HEK293T (cell line): ENCODE results near the gene LRRC10B.
A peak's percentile ranks its signal among the peaks of the same experiment; 100 is the strongest.

Experiments
- CTCF ChIA-PET: fragments of 350-600 bp; formaldehyde crosslinking; extraction: SDS; loops from one replicate; lab custom pipeline; 2021; ENCODE audit warnings: antibody characterized with exemption, inconsistent platforms; lab: Yijun Ruan, JAX
- POLR2A ChIA-PET: fragments of 350-600 bp; formaldehyde crosslinking; extraction: SDS; loops from one replicate; lab custom pipeline; 2020; ENCODE audit warnings: antibody characterized with exemption, inconsistent platforms; lab: Yijun Ruan, JAX
- DNase-seq: peaks from one replicate; pipeline ENCODE4 v3.0.0; 2012; ENCODE audit warnings: mixed read lengths; ENCODE audit errors: extremely low spot score
- ARNT ChIP-seq: fragments of 450-650 bp; IDR thresholded peaks from 2 replicates; pipeline ENCODE4 v1.6.1; 2017; ENCODE audit warnings: mild to moderate bottlenecking
- BHLHE40 ChIP-seq: fragments of 450-650 bp; IDR thresholded peaks from 2 replicates; pipeline ENCODE4 v1.6.1; 2016; ENCODE audit warnings: mild to moderate bottlenecking, moderate library complexity, borderline replicate concordance
- CTBP1 ChIP-seq: fragments of 450-650 bp; IDR thresholded peaks from 2 replicates; pipeline ENCODE4 v1.6.1; 2016; ENCODE audit warnings: borderline replicate concordance
- ELF4 ChIP-seq: fragments of 450-650 bp; IDR thresholded peaks from 2 replicates; pipeline ENCODE4 v1.6.1; 2017; ENCODE audit warnings: antibody characterized with exemption
- FOXA1 ChIP-seq: fragments of 450-650 bp; IDR thresholded peaks from 2 replicates; pipeline ENCODE4 v1.6.1; 2016; ENCODE audit warnings: mild to moderate bottlenecking
- FOXK2 ChIP-seq: fragments of 450-650 bp; IDR thresholded peaks from 2 replicates; pipeline ENCODE4 v1.6.1; 2016; ENCODE audit warnings: mild to moderate bottlenecking
- FOXM1 ChIP-seq: fragments of 450-650 bp; IDR thresholded peaks from 2 replicates; pipeline ENCODE4 v1.6.1; 2017; ENCODE audit warnings: mild to moderate bottlenecking, borderline replicate concordance
- HDGF ChIP-seq: fragments of 450-650 bp; IDR thresholded peaks from 2 replicates; pipeline ENCODE4 v1.6.1; 2017; ENCODE audit warnings: antibody characterized with exemption, borderline replicate concordance
- L3MBTL2 ChIP-seq: fragments of 450-650 bp; conservative IDR thresholded peaks from 2 replicates; pipeline ENCODE4 v1.6.1; 2016; ENCODE audit warnings: mild to moderate bottlenecking
- LEF1 ChIP-seq: fragments of 450-650 bp; IDR thresholded peaks from 2 replicates; pipeline ENCODE4 v1.6.1; 2017; ENCODE audit warnings: mild to moderate bottlenecking, borderline replicate concordance
- NFRKB ChIP-seq: fragments of 450-650 bp; IDR thresholded peaks from 2 replicates; pipeline ENCODE4 v1.6.1; 2016; ENCODE audit warnings: mild to moderate bottlenecking, moderate library complexity
- PKNOX1 ChIP-seq: fragments of 450-650 bp; IDR thresholded peaks from 2 replicates; pipeline ENCODE4 v1.6.1; 2016
- SP1 ChIP-seq: fragments of 450-650 bp; IDR thresholded peaks from 2 replicates; pipeline ENCODE4 v1.6.1; 2017
- SUZ12 ChIP-seq: fragments of 450-650 bp; IDR thresholded peaks from 2 replicates; pipeline ENCODE4 v1.6.1; 2016; ENCODE audit warnings: mild to moderate bottlenecking
- TARDBP ChIP-seq: fragments of 450-650 bp; IDR thresholded peaks from 2 replicates; pipeline ENCODE4 v1.6.1; 2016
- ZNF384 ChIP-seq: fragments of 450-650 bp; IDR thresholded peaks from 2 replicates; pipeline ENCODE4 v1.6.1; 2016

Gene LRRC10B

DNA sequence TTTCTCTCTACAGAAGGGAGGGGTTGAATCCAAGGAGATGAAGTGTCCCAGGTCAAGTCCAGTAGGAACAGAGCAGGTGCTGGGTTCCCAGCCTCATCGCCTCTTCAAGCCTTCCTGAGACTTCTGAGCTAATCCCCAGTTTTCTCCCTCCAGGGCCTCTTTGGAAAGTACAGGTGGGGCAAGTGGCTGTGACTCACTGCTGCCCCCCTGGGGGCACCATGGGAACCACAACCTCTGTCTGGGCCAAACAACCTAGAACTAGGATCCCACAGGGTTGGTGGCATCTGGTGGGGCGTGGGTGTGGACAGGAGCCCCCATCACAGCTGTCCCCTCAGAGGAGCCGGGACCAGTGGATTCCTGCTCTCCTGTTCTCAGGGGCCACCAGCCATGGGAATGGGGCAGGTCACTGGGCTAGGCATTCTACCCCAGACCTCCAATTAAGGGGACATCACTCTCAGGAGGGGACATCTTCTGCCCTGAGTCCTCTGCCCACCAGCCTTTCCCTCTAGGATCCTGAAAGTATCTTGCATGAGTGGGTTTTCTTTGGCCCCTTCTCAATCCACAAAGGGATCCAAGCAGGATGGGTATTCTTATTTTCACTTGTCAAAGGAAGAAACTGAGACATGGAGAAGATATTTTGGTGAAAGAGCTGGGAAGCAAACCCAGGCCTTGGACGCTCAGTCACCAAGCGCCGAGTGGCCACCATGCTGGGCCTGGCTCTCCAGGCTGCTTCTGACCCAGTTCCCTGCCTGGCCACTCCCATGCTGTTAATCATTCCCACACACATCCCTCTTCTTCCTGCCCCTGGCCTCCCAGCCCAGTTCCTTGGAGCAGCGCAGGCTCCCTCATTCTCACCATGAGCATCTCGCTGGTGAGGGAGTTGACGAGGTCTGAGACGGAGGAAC lies 23.8 kb downstream of the LRRC10B start:
- CTCF ChIA-PET: interaction anchor here (0.6 to 3.1 kb wide), 15 partner anchors 10 to 201 kb away, joined by 3 to 21 read pairs (median 5); no protein-coding TSS in a partner anchor
- DNase-seq: peak; percentile 83
- TF ChIP-seq L3MBTL2 (no peak), TARDBP (no peak), FOXA1 (no peak)
- POLR2A ChIA-PET: interaction anchor here (0.8 kb wide), 1 partner anchor 103 kb away, joined by 3 read pairs; the partner anchor contains the start of genes CPSF7 and SDHAF2

- ChIA-PET CTCF (interaction anchor here (1.7 to 3.1 kb wide), 5 partner anchors 11 to 20 kb away, joined by 7 to 21 read pairs (median 9); no protein-coding TSS in a partner anchor), POLR2A (no interaction called here)
- DNase-seq: no peak
- no peak for TF ChIP-seq FOXA1
- TF ChIP-seq PKNOX1: no peak
- no peak for TF ChIP-seq SP1
- TF ChIP-seq ELF4: no peak
- no peak for TF ChIP-seq BHLHE40
- TF ChIP-seq FOXK2: no peak
- TF ChIP-seq FOXM1: no peak
- TF ChIP-seq ARNT: no peak
- TF ChIP-seq L3MBTL2: no peak
- TF ChIP-seq HDGF: no peak
- TF ChIP-seq NFRKB: no peak
- no peak for TF ChIP-seq ZNF384
These were observed 24.5 kb downstream of the LRRC10B start for GRCh38 chr11:61533039-61533375.

DNA sequence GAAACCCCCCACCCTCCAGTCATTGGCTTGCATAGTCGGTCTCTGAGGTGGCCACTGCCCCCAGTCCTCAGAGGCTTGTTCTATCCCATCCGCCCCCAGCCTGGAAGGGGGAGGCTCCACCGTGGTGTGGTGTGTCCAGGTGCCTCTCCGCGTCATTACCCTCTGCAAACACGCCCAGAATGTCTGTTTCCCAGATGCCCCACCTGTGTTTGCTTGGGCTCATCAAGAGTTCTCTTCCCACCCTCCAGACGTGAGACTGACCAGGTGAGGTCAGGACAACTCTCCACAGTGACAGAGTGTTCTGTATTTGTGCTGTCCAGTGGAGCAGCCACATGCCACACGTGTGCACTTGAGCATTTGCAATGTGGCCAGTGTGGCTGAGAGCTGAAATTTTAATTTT lies 24.9 kb downstream of the LRRC10B start:
- ChIA-PET CTCF (no interaction called here), POLR2A (no interaction called here)
- TF ChIP-seq FOXA1 (no peak), BHLHE40 (no peak), PKNOX1 (no peak), ZNF384 (no peak), LEF1 (no peak), NFRKB (no peak), FOXM1 (no peak), FOXK2 (no peak), ELF4 (no peak), HDGF (no peak), SP1 (no peak), ARNT (no peak), SUZ12 (no peak), TARDBP (no peak), L3MBTL2 (no peak), CTBP1 (no peak)
- DNase-seq: no peak

- no peak for TF ChIP-seq FOXA1
- no peak for TF ChIP-seq FOXK2
- TF ChIP-seq CTBP1: no peak
- TF ChIP-seq HDGF: no peak
- TF ChIP-seq SUZ12: no peak
- no peak for TF ChIP-seq FOXM1
- no peak for TF ChIP-seq SP1
- no peak for TF ChIP-seq ARNT
- TF ChIP-seq LEF1: no peak
- no peak for TF ChIP-seq TARDBP
- TF ChIP-seq BHLHE40: no peak
- no peak for TF ChIP-seq PKNOX1
- TF ChIP-seq ELF4: no peak
- no peak for TF ChIP-seq ZNF384
- no peak for TF ChIP-seq NFRKB
- TF ChIP-seq L3MBTL2: no peak
- ChIA-PET POLR2A (no interaction called here), CTCF (no interaction called here)
- DNase-seq: no peak
These were observed 25.7 kb downstream of the LRRC10B start for GRCh38 chr11:61534025-61534932.

DNA sequence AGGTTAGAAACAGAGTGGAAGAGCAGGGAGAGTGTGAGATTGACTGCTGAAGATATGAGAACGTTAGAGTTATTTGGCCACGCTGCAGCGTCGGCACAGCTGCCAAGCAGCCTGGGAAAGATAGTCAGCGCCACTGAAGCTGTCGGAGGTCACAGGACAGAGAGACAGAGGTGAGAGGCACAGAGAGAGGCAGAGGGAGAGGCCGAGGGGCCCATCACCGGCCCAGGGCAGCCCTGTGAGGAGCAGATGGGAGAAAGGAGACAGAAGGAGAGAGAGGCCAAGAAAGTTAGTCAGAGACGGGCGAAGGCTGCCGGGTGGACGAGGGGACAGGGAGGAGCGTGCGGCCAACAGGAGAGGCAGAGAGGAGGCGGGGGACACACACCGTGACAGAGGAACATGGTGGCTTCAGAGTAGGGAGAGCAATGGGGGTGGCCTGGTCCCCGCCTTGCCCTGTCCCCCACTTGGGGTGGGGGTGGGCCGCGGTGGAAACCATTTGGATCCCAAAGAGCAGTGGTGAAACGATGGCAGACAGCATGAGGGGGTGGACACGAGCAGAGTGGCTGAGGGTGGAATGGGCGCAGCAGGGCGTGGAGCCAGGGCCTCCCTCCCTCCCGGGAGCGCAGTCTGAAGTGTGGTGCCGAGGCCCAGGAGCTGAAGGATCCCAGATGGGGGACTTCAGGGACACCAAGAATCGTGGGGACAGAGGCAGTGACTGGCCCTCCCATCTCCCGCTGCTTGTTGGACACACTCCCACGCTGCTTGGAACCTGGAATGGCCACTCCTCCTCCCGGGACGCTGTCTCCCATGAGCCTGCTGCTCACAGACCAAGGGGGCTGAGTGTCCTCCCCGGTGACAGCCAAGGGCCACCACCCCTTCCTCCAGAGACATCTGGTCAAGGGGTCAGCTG lies 26.6 kb downstream of the LRRC10B start:
- ChIA-PET POLR2A (no interaction called here), CTCF (interaction anchor here (1.2 kb wide), 1 partner anchor 89 kb away, joined by 3 read pairs; no protein-coding TSS in a partner anchor)
- DNase-seq: no peak
- TF ChIP-seq SP1: no peak
- no peak for TF ChIP-seq FOXK2
